Uterus (tissue), 4 donors: ENCODE measurements around the gene MND1. TPM values are rescaled to one million over a fixed set of nuclear protein-coding genes. Genes with fewer than 3 reads are reported as not detected.

Source experiments
- DNase-seq, 2 donors: peaks; one replicate each; pipeline ENCODE4 v3.0.0-alpha.2; 2019 to 2020
- H3K27ac ChIP-seq, 2 donors: fragments of 200-600 bp; sonication (generic); 1 replicate in 1 of 2; 2 replicates in 1 of 2; pipeline ENCODE4 v1.5.1; 2016 to 2018
- H3K27me3 ChIP-seq, 2 donors: fragments of 200-600 bp; sonication (generic); one replicate each; pipeline ENCODE4 v1.5.1; 2018 to 2019; ENCODE audit warnings: control low read depth in 1 of 2
- H3K36me3 ChIP-seq, 2 donors: fragments of 200-600 bp; sonication (generic); one replicate each; pipeline ENCODE4 v1.5.1; 2019; ENCODE audit warnings: control low read depth in 1 of 2
- H3K4me1 ChIP-seq, 2 donors: fragments of 200-600 bp; sonication (generic); one replicate each; pipeline ENCODE4 v1.5.1; 2018 to 2019; ENCODE audit warnings: control low read depth in 1 of 2
- H3K4me3 ChIP-seq, 2 donors: fragments of 200-600 bp; sonication (generic); 1 replicate in 1 of 2; 2 replicates in 1 of 2; pipeline ENCODE4 v1.5.1; 2018 to 2019; ENCODE audit warnings: mild to moderate bottlenecking in 1 of 2
- H3K9me3 ChIP-seq, 2 donors: fragments of 200-600 bp; sonication (generic); one replicate each; pipeline ENCODE4 v1.5.1; 2019; ENCODE audit warnings: control low read depth in 1 of 2
- CTCF ChIP-seq, 4 experiments: fragments of 200-600 bp in 2 of 4; fragments of 450-650 bp in 2 of 4; sonication (generic) in 2 of 4; IDR thresholded peaks; one replicate each; pipeline ENCODE4 v1.5.1; 2016 to 2019; ENCODE audit warnings: antibody characterized with exemption in 4 of 4, mild to moderate bottlenecking in 2 of 4, moderate library complexity in 1 of 4
- POLR2A ChIP-seq, 2 donors: fragments of 450-650 bp; IDR thresholded peaks; one replicate each; pipeline ENCODE4 v1.6.1; 2016; ENCODE audit warnings: antibody characterized with exemption in 2 of 2, mild to moderate bottlenecking in 1 of 2, moderate library complexity in 1 of 2
- intact Hi-C: fragments of 100-400 bp; cut with DNase I; formaldehyde crosslinking; loops from one replicate; pipeline ENCODE4 v1.15.1; 2023; ENCODE audit warnings: low total_unique reads
- total RNA-seq, 4 donors: library from RNA; depleted of rRNA in 3 of 4; stranded (reverse); fragments of >200 nt in 3 of 4; gene quantifications; one replicate each; pipeline versions ENCODE4 v1.1.0 to v1.2.4, GENCODE V29; 2014 to 2023
- donor health status: DM: yes; HTN: yes; CAD: no.

MND1 gene
- total RNA-seq, 4 donors from 2014 or later: 1.0 to 6.5 TPM; not detected in 2

GRCh38 chr4:153364061-153364460, 19.6 kb downstream of the MND1 start:
- H3K4me1 ChIP-seq: no peaks in the 10 kb centered on the region
- no peaks in the 10 kb centered on the region for H3K36me3 ChIP-seq
- DNase-seq: no peak
- no peaks in the 10 kb centered on the region for H3K9me3 ChIP-seq
- intact Hi-C loops: no loop called here
- no peaks in the 10 kb centered on the region for H3K27me3 ChIP-seq
- no peak overlapping the region for H3K4me3 ChIP-seq
- TF ChIP-seq POLR2A (IDR thresholded peaks at IDR 0.05): no peak
- TF ChIP-seq CTCF (IDR thresholded peaks at IDR 0.05): no peak
- no peak overlapping the region for H3K27ac ChIP-seq

- H3K9me3 ChIP-seq: no peaks in the 10 kb centered on the region
- intact Hi-C loops: no loop called here
- DNase-seq: no peak
- no peaks in the 10 kb centered on the region for H3K36me3 ChIP-seq
- H3K4me3 ChIP-seq: no peak overlapping the region
- H3K27ac ChIP-seq: no peak overlapping the region
- TF ChIP-seq CTCF (IDR thresholded peaks at IDR 0.05) (no peak), POLR2A (IDR thresholded peaks at IDR 0.05) (no peak)
- no peaks in the 10 kb centered on the region for H3K27me3 ChIP-seq
- no peaks in the 10 kb centered on the region for H3K4me1 ChIP-seq
Observed at GRCh38 chr4:153365003-153365402, 20.5 kb downstream of the MND1 start.

- DNase-seq: no peak
- Histone ChIP-seq H3K4me1 (no peaks in the 10 kb centered on the region), H3K27ac (no peak overlapping the region), H3K9me3 (no peaks in the 10 kb centered on the region), H3K27me3 (no peaks in the 10 kb centered on the region), H3K36me3 (no peaks in the 10 kb centered on the region), H3K4me3 (no peak overlapping the region)
- intact Hi-C loops: no loop called here
- no peak for TF ChIP-seq CTCF (IDR thresholded peaks at IDR 0.05)
- TF ChIP-seq POLR2A (IDR thresholded peaks at IDR 0.05): no peak
Observed at GRCh38 chr4:153366486-153366885, 22.0 kb downstream of the MND1 start.

DNA sequence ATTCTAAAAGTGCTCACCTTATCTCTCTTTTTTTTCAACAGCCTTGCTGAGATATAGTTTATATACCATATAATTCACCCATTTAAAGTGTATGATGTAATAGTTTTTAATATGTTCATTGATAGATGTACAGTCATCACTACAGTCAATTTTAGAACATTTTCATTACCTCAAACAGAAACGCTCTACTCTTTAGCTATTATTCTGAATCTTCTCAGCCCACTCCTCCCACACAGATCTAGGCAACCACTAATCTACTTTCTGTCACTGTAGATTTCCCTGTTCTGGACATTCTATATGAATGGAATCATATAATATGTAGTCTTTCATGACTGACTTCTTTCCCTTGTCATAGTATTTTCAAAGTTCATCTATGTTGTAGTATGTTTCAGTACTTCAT, 22.6 kb downstream of the MND1 start:
- Histone ChIP-seq H3K27ac (no peak overlapping the region), H3K9me3 (no peaks in the 10 kb centered on the region), H3K36me3 (no peaks in the 10 kb centered on the region), H3K4me1 (no peaks in the 10 kb centered on the region), H3K4me3 (no peak overlapping the region), H3K27me3 (no peaks in the 10 kb centered on the region)
- intact Hi-C loops: no loop called here
- TF ChIP-seq POLR2A (IDR thresholded peaks at IDR 0.05) (no peak), CTCF (IDR thresholded peaks at IDR 0.05) (no peak)
- DNase-seq: no peak

- Histone ChIP-seq H3K9me3 (no peaks in the 10 kb centered on the region), H3K4me1 (no peaks in the 10 kb centered on the region), H3K36me3 (no peaks in the 10 kb centered on the region), H3K27me3 (no peaks in the 10 kb centered on the region), H3K4me3 (no peak overlapping the region), H3K27ac (no peak overlapping the region)
- TF ChIP-seq POLR2A (IDR thresholded peaks at IDR 0.05) (no peak), CTCF (IDR thresholded peaks at IDR 0.05) (no peak)
- intact Hi-C loops: no loop called here
- DNase-seq: no peak
Observed at GRCh38 chr4:153369021-153369420, 24.5 kb downstream of the MND1 start.
